Measurements from ENCODE around the gene PCDHB9.
"Not testable (repeated sequence)": the region's sequence is repeated elsewhere in the genome, so short reads cannot be mapped to it uniquely, and the experiment has no call there.

Gene PCDHB9

DNA sequence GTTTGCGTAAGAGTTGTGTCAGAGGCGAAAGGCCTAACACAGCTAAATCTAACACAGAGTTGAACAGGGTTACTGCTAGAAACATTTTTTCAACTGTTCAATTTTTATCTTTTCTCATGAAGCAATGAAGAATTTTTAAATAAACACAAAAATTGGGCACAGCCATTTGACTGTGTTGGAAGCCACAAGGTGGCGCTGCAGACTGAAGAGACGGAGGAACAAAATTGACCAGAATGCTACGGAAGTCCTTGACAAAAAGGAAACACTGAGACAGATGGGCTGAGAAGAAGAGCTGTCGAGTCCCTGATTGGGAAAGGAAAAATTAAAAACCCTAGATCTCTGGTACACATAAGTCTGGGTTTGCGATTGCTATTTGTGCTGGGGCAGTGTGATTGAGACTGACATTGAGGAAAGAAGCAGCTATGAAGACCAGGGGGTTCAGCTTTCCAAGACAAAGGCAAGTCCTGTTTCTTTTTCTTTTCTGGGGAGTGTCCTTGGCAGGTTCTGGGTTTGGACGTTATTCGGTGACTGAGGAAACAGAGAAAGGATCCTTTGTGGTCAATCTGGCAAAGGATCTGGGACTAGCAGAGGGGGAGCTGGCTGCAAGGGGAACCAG is at the start of gene PCDHB9:
TSS of gene PCDHB9 (plus strand) at position 265 of the 616 bp plus-strand sequence. CDS start at position 423, 158 bp downstream.
- no peak for DNase-seq

DNA sequence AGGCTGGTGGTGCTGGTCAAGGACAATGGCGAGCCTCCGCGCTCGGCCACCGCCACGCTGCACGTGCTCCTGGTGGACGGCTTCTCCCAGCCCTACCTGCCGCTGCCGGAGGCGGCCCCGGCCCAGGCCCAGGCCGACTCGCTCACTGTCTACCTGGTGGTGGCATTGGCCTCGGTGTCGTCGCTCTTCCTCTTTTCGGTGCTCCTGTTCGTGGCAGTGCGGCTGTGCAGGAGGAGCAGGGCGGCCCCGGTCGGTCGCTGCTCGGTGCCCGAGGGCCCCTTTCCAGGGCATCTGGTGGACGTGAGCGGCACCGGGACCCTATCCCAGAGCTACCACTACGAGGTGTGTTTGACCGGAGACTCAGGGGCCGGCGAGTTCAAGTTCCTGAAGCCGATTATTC is 49.6 kb upstream of the PCDHB9 start:
- DNase-seq, result not testable (repeated sequence)

DNA sequence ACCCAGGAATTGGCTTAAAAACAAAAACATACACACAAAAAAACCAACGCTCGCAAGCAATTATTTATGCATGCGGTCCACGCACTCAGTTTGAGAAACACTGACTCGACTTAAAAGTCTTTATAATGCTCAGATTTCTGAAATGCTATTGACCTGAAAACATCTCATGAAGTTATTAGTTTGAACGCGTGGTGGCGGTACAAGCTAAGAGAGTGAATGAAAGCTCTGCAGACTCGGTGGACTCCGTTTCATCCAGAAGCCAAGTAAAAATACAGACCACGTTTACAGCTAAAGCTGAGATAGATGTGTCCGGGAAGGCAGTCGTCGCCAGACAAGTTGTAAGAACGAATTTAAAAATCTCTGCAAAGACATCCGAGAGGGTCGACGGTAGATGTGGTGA is 37.1 kb upstream of the PCDHB9 start, which contains the start of gene PCDHB6:
TSS of gene PCDHB6 (plus strand) at position 246 of the 400 bp plus-strand sequence. CDS start 201 bp downstream, outside the sequence.
- no peak for DNase-seq

DNA sequence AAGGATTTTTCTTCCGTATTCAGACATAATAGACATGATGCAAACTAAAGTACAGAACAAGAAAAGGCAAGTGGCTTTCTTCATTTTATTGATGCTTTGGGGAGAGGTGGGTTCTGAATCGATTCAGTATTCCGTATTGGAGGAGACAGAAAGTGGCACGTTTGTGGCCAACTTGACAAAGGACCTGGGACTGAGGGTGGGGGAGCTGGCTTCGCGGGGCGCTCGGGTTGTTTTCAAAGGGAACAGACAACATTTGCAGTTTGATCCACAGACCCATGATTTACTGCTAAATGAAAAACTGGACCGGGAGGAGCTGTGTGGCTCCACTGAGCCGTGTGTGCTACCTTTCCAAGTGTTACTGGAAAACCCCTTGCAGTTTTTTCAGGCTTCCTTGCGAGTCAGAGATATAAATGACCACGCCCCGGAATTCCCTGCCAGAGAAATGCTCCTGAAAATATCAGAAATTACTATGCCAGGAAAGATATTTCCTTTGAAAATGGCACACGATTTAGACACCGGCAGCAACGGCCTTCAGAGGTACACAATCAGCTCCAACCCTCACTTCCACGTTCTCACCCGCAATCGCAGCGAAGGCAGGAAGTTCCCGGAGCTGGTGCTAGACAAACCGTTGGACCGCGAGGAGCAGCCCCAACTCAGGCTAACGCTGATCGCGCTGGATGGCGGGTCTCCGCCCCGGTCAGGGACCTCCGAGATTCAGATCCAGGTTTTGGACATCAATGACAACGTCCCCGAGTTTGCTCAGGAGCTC is 36.6 kb upstream of the PCDHB9 start:
- no peak for DNase-seq

DNA sequence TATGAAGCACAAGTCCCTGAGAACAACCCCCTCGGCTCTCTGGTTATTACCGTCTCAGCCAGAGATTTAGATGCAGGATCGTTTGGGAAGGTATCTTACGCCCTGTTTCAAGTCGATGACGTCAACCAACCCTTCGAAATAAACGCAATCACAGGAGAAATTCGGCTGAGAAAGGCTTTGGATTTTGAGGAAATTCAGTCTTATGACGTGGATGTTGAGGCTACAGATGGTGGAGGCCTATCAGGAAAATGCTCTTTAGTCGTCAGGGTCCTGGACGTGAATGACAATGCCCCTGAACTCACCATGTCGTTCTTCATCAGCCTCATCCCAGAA is 36.0 kb upstream of the PCDHB9 start:
- DNase-seq, result no peak

DNA sequence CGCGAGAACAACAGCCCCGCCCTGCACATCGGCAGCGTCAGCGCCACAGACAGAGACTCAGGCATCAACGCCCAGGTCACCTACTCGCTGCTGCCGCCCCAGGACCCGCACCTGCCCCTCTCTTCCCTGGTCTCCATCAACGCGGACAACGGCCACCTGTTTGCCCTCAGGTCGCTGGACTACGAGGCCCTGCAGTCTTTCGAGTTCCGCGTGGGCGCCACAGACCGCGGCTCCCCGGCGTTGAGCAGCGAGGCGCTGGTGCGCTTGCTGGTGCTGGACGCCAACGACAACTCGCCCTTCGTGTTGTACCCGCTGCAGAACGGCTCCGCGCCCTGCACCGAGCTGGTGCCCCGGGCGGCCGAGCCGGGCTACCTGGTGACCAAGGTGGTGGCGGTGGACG is 35.3 kb upstream of the PCDHB9 start:
- not testable (repeated sequence) for DNase-seq

DNA sequence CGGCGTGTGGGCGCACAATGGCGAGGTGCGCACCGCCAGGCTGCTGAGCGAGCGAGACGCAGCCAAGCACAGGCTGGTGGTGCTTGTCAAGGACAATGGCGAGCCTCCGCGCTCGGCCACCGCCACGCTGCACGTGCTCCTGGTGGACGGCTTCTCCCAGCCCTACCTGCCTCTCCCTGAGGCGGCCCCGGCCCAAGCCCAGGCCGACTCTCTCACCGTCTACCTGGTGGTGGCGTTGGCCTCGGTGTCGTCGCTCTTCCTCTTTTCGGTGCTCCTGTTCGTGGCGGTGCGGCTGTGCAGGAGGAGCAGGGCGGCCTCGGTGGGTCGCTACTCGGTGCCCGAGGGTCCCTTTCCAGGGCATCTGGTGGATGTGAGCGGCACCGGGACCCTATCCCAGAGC is 34.9 kb upstream of the PCDHB9 start:
- DNase-seq, result not testable (repeated sequence)

DNA sequence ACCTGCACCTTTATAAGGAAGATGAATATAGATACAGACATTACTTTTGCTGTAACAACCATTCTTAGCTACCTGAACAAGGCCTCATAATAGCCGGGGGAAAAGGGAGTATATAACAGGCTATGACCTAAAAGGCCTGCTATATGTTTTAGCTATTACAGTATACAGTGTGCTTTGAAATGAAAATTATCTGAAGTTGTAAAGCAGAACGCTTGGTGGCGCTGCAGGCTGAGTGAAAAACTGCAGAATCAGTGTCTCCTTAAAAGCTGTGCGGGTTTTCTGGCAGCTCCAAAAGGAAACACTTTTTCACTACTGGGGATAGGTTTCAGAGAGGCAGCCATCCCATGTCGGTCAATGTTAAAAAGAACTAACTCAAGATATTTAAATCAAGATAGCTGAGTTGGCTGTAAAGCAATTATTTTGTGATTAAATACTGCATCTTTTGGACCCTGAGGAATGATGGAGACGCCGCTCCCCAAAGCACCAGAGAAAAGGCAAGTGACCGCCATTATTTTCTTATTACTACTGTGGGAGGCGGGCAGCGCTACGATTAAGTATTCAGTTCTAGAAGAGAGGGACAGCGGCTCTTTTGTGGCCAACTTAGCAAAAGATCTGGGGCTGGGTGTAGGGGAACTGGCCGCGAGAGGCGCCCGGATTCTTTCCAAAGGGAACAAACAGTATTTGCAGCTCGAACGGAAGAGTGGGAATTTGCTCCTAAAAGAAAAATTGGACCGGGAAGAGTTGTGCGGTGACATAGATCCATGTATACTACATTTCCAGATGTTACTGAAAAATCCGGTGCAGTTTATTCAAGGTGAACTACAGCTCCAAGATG is 31.2 kb upstream of the PCDHB9 start:
- DNase-seq, result no peak

DNA sequence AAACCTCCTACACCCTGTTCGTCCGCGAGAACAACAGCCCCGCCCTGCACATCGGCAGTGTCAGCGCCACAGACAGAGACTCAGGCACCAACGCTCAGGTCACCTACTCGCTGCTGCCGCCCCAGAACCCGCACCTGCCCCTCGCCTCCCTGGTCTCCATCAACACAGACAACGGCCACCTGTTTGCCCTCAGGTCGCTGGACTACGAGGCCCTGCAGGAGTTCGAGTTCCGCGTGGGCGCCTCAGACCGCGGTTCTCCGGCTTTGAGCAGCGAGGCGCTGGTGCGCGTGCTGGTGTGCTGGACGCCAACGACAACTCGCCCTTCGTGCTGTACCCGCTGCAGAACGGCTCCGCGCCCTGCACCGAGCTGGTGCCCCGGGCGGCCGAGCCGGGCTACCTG is 29.6 kb upstream of the PCDHB9 start:
- not testable (repeated sequence) for DNase-seq

DNA sequence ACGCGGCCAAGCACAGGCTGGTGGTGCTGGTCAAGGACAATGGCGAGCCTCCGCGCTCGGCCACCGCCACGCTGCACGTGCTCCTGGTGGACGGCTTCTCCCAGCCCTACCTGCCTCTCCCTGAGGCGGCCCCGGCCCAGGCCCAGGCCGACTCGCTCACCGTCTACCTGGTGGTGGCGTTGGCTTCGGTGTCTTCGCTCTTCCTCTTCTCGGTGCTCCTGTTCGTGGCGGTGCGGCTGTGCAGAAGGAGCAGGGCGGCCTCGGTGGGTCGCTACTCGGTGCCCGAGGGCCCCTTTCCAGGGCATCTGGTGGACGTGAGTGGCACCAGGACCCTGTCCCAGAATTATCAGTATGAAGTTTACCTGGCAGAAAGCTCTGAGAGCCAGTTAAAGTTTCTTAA is 29.1 kb upstream of the PCDHB9 start:
- not testable (repeated sequence) for DNase-seq

DNA sequence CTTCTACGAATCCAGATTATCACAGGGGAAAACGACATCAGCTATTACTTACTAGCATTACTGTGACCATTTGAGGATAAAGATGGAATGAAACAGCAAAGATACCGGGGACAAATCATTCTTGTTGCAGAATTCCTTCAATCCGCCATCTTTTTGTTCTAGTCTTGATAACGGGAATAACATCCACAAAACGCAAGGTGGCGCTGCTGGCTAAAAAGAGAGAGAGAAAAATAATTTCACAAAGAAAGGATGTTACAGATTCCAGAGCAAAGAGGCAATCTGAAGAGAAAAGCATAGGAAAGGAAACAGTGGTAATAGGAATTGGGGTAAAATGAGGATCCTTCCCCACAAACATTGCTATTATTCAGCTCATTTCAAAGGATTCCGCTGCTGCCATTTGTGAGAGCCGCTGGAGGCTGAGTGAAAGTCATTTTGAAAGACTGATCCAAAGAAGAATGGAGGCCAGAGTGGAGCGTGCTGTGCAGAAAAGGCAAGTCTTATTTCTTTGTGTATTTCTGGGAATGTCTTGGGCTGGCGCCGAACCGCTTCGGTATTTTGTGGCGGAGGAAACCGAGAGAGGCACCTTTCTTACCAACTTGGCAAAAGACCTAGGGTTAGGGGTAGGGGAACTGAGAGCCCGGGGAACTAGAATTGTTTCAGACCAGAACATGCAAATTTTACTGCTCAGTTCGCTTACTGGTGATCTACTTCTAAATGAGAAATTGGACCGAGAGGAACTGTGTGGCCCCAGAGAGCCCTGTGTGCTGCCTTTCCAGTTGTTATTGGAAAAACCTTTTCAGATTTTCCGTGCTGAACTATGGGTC is 14.4 kb upstream of the PCDHB9 start, which contains the start of gene PCDHB7:
TSS of gene PCDHB7 (plus strand) at position 264 of the 824 bp plus-strand sequence. CDS start at position 456, 192 bp downstream.
- DNase-seq, result no peak

DNA sequence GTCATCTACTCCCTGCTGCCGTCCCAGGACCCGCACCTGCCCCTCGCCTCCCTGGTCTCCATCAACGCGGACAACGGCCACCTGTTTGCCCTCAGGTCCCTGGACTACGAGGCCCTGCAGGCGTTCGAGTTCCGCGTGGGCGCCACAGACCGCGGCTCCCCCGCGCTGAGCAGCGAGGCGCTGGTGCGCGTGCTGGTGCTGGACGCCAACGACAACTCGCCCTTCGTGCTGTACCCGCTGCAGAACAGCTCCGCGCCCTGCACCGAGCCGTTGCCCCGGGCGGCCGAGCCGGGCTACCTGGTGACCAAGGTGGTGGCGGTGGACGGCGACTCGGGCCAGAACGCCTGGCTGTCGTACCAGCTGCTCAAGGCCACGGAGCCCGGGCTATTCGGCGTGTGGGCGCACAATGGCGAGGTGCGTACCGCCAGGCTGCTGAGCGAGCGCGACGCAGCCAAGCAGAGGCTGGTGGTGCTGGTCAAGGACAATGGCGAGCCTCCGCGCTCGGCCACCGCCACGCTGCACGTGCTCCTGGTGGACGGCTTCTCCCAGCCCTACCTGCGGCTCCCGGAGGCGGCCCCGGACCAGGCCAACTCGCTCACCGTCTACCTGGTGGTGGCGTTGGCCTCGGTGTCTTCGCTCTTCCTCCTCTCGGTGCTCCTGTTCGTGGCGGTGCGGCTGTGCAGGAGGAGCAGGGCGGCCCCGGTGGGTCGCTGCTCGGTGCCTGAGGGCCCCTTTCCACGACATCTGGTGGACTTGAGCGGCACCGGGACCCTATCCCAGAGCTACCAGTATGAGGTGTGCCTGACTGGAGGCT is 12.5 kb upstream of the PCDHB9 start:
- DNase-seq, result not testable (repeated sequence)

DNA sequence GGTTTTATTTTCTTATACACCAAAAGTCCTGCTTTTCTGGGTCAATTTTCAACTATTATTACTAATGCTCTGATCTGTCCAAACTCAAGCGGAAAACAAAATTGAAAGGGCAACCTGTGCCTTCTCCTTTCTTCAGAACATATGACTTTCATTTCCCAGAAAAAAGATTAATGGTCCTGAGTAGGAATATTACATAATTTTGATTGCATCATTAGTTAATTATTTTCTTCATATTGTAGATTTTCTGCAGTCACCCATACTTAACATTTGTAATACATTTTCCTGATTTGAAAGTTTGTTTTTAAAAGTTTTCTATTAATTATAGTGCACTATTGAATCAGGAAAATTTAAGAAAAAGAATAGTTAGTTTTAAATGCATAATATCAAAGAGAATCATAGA is 11.0 kb upstream of the PCDHB9 start:
- DNase-seq, result no peak

DNA sequence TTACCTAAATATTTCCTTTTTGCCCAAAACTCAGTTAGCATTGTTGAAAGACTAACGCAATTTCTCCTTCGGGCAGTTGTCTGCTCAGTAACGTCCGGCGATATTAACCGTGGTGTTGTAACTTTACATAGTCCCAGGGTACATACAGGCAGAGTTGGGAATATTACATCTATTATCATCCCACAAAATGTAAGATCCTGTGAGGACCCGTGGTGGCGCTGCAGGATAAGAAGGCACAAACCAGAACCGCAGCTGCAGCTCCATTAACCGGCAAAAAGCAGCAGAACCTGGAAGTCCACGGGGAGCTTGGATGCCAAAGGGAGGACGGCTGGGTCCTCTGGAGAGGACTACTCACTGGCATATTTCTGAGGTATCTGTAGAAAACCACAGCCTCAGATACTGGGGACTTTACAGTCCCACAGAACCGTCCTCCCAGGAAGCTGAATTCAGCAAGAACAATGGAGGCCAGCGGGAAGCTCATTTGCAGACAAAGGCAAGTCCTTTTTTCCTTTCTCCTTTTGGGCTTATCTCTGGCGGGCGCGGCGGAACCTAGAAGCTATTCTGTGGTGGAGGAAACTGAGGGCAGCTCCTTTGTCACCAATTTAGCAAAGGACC is 9.3 kb upstream of the PCDHB9 start, which contains the start of gene PCDHB8:
TSS of gene PCDHB8 (plus strand) at position 214 of the 615 bp plus-strand sequence. CDS start at position 459, 245 bp downstream.
- DNase-seq, result not testable (repeated sequence)

DNA sequence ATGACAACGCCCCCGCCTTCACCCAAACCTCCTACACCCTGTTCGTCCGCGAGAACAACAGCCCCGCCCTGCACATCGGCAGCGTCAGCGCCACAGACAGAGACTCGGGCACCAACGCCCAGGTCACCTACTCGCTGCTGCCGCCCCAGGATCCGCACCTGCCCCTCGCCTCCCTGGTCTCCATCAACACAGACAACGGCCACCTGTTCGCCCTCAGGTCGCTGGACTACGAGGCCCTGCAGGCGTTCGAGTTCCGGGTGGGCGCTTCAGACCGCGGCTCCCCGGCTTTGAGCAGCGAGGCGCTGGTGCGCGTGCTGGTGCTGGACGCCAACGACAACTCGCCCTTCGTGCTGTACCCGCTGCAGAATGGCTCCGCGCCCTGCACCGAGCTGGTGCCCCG is 7.6 kb upstream of the PCDHB9 start:
- DNase-seq, result not testable (repeated sequence)

DNA sequence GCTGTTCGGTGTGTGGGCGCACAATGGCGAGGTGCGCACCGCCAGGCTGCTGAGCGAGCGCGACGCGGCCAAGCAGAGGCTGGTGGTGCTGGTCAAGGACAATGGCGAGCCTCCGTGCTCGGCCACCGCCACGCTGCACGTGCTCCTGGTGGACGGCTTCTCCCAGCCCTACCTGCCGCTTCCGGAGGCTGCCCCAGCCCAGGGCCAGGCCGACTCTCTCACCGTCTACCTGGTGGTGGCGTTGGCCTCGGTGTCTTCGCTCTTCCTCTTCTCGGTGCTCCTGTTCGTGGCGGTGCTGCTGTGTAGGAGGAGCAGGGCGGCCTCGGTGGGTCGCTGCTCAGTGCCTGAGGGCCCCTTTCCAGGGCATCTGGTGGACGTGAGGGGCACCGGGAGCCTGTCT is 7.1 kb upstream of the PCDHB9 start:
- DNase-seq, result not testable (repeated sequence)

DNA sequence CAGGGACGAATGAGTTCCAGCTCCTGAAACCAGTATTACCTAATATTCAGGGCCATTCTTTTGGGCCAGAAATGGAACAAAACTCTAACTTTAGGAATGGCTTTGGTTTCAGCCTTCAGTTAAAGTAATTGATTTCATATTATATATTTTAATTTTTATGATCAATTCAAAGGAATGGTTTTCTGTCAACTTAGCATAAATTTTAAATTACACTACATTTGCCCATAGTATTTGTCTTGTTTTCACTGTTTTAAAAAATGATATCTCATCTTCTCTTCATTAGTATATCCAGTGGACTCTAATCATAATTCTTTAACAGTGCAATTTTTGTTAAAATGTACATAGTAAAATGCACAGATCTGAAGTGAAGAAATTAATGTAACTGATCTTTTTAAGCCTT is 6.6 kb upstream of the PCDHB9 start:
- DNase-seq, result no peak

DNA sequence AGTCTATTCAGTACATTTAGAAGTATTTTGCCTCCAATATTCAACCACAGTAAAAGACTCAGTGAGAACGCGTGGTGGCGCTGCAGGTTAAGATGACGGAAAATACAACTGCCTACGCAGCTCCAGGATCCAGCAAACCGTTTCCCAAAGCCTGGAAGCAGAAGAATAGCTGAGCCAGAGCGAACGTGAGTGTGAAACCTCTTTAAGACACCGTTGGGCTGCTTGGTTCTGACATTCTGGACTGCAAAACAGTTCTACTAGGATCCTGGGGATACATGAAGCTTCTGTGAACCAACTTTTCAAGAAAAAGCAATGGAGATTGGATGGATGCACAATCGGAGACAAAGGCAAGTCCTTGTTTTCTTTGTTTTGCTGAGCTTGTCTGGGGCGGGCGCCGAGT is 4.7 kb upstream of the PCDHB9 start, which contains the start of gene PCDHB16:
TSS of gene PCDHB16 (plus strand) at position 140 of the 400 bp plus-strand sequence. CDS start at position 313, 173 bp downstream.
- no peak for DNase-seq

DNA sequence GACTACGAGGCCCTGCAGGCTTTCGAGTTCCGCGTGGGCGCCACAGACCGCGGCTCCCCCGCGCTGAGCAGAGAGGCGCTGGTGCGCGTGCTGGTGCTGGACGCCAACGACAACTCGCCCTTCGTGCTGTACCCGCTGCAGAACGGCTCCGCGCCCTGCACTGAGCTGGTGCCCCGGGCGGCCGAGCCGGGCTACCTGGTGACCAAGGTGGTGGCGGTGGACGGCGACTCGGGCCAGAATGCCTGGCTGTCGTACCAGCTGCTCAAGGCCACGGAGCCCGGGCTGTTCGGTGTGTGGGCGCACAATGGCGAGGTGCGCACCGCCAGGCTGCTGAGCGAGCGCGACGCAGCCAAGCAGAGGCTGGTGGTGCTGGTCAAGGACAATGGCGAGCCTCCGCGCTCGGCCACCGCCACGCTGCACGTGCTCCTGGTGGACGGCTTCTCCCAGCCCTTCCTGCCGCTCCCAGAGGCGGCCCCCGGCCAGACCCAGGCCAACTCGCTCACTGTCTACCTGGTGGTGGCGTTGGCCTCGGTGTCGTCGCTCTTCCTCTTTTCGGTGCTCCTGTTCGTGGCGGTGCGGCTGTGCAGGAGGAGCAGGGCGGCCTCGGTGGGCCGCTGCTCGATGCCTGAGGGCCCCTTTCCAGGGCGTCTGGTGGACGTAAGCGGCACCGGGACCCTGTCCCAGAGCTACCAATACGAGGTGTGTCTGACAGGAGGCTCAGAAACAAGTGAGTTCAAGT is 2.7 kb upstream of the PCDHB9 start:
- not testable (repeated sequence) for DNase-seq

DNA sequence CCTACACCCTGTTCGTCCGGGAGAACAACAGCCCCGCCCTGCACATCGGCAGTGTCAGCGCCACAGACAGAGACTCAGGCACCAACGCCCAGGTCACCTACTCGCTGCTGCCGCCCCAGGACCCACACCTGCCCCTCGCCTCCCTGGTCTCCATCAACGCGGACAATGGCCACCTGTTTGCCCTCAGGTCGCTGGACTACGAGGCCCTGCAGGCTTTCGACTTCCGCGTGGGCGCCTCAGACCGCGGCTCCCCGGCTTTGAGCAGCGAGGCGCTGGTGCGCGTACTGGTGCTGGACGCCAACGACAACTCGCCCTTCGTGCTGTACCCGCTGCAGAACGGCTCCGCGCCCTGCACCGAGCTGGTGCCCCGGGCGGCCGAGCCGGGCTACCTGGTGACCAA is 1.7 kb downstream of the PCDHB9 start:
- not testable (repeated sequence) for DNase-seq
